NCI-H2196 (cell line): Measurements from ENCODE around the gene UBE2E1.
"Not testable (repeated sequence)": the region's sequence is repeated elsewhere in the genome, so short reads cannot be mapped to it uniquely, and the experiment has no call there.

Source experiments
- DNase-seq: peaks from one replicate; lab custom pipeline; 2025; ENCODE audit not compliant: unreplicated experiment; lab: John Stamatoyannopoulos, UW

Gene UBE2E1

GRCh38 chr3:23845326-23846216 lies 39.8 kb downstream of the UBE2E1 start:
- DNase-seq = no peak

GRCh38 chr3:23849462-23849861 lies 43.7 kb downstream of the UBE2E1 start:
- DNase-seq = not testable (repeated sequence)

GRCh38 chr3:23856286-23856685 lies 50.5 kb downstream of the UBE2E1 start:
- no peak for DNase-seq

GRCh38 chr3:23859012-23859743 lies 53.4 kb downstream of the UBE2E1 start:
- peak; percentile 18 for DNase-seq

- DNase-seq = no peak
Measured at GRCh38 chr3:23859839-23860382, 54.2 kb downstream of the UBE2E1 start.

GRCh38 chr3:23861689-23862088 lies 55.9 kb downstream of the UBE2E1 start:
- DNase-seq = no peak

GRCh38 chr3:23863060-23863459 lies 57.3 kb downstream of the UBE2E1 start:
- DNase-seq = no peak

GRCh38 chr3:23864931-23865330 lies 59.2 kb downstream of the UBE2E1 start:
- DNase-seq = no peak

GRCh38 chr3:23865595-23866396 lies 60.0 kb downstream of the UBE2E1 start:
- peak; percentile 46 for DNase-seq

GRCh38 chr3:23867400-23867799 lies 61.6 kb downstream of the UBE2E1 start:
- DNase-seq = no peak

GRCh38 chr3:23867838-23868237 lies 62.1 kb downstream of the UBE2E1 start:
- no peak for DNase-seq

GRCh38 chr3:23869977-23870662 lies 64.4 kb downstream of the UBE2E1 start:
- no peak for DNase-seq

- not testable (repeated sequence) for DNase-seq
Measured at GRCh38 chr3:23870663-23871043, 64.9 kb downstream of the UBE2E1 start.

GRCh38 chr3:23871361-23871760 lies 65.6 kb downstream of the UBE2E1 start:
- DNase-seq = not testable (repeated sequence)

GRCh38 chr3:23872330-23872729 lies 66.6 kb downstream of the UBE2E1 start:
- DNase-seq = no peak

- no peak for DNase-seq
Measured at GRCh38 chr3:23873941-23874340, 68.2 kb downstream of the UBE2E1 start.

GRCh38 chr3:23874359-23875112 lies 68.8 kb downstream of the UBE2E1 start:
- DNase-seq = no peak

GRCh38 chr3:23875113-23875725 lies 69.5 kb downstream of the UBE2E1 start:
- DNase-seq = no peak

GRCh38 chr3:23876923-23877322 lies 71.2 kb downstream of the UBE2E1 start:
- no peak for DNase-seq
